Epithelial cell of prostate (primary cell): Measurements from ENCODE around the gene TNS3.

ENCODE experiments used
- DNase-seq: peaks from one replicate; pipeline ENCODE4 v3.0.0-alpha.2; 2011; ENCODE audit warnings: low read depth, low spot score
- H3K27ac ChIP-seq: fragments of 450-650 bp; 2 replicates; pipeline ENCODE4 v1.5.1; 2017; ENCODE audit warnings: mild to moderate bottlenecking

The TNS3 gene

DNA sequence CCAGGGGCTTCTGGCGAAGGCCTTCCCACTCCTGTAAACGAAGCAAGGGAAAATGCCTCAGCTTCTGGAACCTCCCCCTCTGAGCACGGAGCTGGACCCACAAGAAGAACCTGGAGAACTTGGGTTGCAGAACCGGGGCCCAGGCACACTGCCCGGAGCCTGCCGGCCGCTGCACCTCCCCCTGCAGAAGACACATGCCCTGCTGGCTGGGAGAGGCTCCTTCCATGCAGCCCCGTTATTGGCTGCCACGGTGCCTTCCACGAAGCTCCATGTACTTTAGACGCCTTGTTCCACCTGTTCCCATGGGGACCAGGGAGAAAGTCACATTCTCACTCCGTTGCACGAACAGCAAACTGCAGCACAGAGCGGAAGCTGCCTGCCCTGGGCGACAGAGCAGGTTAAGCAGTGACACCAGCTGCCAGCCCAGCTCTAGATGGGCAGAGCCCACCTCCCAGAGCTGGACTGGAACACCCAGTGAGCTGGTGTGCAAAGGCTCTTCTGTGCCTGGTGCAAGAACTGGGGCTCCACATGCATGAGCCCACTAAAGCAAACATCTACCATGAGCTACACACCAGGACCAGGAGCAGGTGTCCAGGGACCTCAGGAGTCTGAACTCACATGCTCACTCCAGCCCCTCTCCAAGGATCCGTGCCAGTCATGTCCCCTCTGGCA is 70.1 kb downstream of the TNS3 start:
- DNase-seq = no peak
- no peak overlapping the region for H3K27ac ChIP-seq

DNA sequence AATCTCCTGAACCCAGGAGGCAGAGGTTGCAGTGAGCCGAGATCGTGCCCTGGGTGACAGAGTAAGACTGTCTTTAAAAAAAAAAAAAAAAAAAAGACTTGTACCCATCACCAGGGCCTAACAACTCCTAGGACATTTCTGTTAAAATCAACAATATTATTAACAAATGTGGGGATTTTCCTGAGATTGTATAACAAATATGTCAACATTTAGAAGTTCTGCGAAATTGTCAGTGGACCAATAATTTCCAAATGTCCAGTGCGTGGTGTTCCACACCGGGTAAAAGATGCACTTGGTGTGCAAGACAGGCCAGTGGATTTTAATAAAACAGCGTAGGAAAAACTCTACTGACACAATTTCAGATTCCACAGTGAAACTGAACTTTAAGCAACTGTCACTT is 71.1 kb downstream of the TNS3 start:
- H3K27ac ChIP-seq = no peak overlapping the region
- no peak for DNase-seq

DNA sequence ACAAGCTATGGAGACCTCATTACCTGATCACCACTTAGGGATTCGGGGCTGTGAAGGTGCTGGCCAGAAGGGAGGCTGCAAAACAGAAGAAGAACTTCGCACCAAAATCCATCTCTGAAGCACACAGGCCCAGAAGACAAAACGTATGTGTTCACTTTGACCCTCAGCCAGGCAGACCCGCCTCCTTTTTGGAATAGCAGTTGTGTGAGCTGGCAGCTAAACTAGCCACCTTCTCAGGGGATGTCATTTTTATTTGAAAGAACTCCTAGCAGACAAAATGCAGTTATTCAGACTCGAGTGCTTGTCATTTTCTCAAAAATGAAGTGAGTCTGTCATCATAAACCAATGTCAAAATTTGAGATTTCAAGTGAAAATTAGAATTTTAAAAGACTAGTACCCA is 71.7 kb downstream of the TNS3 start:
- no peak overlapping the region for H3K27ac ChIP-seq
- no peak for DNase-seq

DNA sequence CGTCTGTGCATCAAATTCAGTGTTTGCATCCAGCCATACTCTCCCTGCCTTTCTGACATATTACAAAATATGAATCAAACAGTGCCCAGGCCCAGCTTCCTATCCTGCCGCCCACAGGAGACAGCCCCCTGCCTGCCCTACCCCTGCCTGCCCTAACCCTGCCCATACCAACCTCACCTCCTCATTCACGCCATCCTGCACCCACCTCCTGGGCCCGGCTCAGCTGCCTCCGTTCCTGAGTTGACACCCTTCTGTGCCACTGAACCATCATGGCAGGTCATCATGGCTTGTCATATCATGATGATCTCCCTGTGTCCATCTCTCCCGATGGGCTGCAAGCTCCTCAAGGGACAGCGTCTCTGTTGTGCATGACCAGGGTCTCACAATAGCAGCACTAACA is 72.3 kb downstream of the TNS3 start:
- no peak overlapping the region for H3K27ac ChIP-seq
- DNase-seq = no peak

DNA sequence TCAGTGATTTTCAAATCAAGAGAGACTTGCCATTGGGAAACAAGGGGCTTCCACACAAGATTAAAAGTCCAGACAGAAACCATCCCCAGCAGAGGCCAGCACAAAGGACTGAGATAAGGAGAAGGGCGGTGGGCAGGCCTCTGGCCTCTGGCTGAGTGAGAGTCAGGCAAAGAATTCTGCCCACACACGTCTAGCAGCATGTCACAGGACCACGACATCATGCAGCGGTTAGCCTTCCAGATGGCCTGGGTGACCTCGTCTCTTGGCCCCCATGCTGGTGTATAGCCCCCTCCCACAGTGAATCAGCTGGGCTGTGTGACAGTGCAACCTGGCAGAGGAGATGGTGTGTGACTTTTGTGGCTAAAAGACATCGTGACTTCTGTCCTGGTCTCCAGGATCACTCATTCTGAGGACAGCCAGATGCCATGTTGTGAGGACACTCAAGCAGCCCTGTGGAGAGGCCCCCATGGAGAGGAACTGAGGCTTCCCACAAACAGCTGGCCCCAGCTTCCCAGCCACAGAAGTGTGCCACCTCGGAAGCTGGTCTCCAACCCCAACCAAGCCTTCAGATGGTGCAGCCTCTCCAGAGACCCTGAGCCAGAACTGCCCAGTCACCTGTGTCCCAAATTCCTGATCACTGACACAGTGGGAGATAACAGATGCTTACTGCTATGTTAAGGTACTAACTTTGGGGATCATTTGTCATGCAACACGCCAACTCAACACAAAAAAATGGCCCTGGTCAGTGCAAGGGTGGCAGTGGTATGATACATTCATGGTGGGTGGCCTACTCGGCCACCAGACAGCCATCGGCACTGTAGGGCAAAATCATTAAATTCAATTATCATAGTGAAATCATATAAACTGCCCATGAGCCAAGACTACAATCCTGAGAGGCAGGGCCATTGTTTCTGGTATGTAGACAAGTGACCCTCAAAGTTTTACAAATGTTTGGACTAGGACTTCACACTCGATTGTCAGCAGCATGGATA is 73.2 kb downstream of the TNS3 start:
- H3K27ac ChIP-seq = no peak overlapping the region
- DNase-seq = no peak

DNA sequence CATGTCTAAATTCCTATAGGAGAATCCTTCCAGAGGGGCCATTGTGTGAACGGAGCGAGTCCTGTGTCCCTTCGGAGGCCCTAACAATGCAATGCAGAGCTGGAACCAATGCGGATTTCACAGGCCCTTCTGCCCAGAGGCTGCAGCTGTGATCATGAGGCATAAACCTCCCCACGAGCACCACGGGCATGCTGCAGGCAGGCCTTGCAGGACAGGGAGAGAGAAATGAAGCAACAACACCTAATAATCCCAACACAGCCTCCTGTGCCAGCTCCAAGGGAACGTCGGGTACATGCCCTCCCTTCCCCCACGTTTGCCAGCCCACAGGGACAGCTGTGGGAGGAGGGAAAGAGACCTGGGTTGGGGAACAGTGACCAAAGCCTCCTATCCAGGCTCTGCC is 74.4 kb downstream of the TNS3 start:
- DNase-seq = no peak
- no peak overlapping the region for H3K27ac ChIP-seq

DNA sequence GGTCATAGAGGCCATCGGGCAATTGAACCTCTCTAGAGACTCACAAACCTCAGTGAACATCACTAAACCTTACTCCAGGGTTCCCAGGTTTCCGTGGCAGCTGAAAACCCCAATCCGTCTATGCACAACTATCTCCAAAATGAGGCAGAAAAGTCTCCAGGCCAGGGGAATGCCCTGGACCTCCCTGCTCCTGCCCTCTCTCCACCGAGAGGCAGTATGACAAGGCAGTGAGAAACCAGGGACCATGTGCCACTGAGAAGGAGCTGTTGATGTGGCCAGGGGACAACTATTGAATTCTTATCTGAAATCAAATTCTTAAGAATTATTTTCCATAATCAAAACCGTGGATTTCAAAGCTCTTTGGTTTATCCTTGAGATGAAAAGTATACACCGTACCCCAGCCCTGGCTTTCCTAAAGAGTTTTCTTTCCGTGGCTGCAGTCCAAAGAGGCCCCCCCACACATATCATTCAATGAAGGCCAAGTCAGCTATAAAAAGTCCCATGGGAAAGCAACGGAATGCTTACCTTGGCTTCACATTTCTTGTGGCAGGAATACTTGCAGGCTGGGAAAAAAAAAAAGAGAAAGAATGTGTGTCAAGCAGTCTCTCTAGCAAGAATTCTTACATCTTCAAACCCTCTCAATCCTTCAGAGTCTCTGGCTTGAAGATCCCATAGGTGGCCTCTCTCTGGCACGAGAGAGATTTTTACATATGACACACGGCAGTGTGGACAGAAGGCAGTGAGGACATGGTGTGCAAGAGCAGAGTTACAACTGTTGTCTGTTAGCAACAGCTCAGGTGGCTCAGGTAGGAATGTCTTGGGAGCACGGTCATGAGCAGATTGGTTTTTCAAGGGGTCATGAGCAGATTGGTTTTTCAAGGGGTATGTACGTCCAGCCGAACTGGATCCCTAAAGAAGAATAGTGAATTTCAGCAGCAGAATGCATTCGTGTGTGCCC is 75.2 kb downstream of the TNS3 start:
- DNase-seq = no peak
- H3K27ac ChIP-seq = no peak overlapping the region

DNA sequence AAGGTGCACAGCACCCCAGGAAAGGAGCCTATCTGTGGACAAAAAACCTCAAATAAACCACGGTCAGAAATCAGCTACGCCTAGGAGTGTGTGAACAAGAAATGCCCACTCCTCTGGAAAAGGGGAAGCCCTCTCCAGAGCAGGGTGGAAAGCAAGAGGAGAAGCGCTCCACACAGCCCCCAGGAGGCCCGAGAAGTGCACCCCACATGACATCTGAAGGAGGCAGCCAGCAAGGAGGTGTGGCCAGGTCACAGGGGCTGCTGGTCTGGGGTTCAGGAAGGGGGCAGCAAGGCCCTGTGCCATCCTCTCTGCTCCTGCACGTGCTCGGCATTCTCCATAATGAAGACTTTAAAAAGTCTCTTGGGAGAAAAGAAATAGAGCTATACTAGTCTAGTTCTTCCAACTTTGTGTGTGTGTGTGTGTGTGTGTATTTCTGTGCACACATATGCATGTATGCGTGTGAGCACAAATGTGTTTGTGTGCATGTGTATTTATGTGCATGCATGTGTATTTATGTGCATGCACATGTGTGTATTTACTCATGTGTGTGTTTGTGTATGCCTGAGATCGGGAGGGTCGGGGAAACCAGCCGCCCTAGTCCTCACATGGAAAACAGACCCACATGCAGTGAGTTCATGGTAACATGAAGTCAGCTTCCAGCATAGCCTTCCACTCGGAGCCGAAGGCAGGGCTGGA is 76.5 kb downstream of the TNS3 start:
- no peak overlapping the region for H3K27ac ChIP-seq
- no peak for DNase-seq

DNA sequence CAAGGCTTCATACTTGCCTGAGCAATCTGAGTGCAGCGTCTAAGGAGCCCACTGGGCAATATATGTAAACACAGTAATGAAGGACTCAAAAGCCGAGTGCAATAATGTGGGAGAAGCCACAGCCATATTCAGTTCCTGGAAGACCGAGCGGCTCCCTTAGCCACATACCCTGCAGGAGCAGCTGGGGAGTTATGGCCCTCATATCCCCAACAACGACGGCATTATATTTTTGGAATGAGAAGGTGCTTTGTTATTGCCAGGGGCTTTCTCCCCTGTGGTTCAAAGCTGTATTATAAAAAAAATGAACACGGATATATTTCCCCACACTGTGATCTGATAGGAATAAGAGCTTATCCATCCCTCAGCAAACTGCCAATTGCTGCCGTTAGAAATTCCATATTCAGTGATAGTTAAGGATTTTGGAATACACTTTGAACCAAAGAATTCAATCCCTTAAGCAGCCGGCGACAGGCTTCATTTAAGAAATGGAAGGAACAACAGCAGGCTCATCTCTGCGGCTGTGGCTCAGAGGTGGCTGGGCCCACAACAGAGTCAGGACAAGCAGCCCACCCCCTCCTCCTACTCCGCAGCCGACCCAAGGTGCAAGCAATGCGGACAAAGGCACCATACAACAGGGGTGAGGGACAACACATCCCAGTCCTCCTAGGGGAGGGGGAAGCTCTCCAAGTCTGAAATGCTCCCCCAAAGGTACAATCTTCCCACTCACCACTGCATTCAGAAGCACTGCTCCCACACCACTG is 77.2 kb downstream of the TNS3 start:
- no peak overlapping the region for H3K27ac ChIP-seq
- no peak for DNase-seq

DNA sequence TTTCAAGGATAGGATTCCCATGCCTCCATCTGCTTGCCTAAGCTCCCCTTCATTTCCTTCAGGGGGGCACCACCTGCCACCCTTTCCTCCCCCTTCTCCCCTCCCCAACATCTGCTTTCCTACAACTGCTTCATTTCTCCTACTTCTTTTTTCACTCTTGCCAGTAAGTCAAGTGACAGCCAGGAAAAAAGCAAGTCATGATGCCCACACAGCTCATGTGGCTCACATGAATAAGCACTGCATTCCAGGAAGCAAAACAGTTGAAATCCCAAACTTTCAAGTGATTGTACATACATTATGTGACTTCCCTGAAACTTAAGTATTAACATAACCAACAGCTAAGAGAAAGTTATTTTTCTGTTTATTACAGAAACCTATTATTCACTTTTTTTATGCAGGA is 78.6 kb downstream of the TNS3 start:
- no peak for DNase-seq
- H3K27ac ChIP-seq = no peak overlapping the region

DNA sequence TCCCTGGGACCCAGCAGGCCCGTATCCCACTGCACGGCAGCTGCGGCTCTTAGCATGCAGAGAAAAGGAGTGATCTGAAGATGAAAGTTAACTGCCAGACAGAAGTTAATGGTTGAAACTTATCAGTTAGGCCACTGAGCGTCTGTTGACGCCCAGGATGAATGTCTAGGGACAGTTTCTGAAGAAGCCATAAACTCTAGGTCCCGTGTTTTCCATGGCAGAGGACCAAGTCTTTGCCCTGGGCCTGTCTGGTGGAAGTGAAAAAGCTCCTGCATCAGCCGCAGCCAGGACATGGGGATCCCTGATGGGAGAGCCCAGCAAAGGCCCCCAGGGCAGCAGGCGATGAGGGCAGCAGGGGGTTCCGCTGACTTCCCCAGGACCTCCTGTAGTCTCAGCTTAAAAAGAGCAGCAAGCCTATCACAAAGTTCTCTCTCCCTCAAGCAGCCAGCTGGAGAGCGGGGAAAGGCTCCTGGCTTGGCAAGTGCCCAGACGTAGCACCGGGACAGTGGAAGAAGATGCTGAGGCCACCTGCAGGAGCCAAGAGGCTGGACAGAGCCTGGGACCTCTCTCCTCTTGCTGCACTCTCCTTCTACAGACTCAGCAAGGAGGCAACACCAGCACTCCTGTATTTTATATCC is 79.6 kb downstream of the TNS3 start:
- DNase-seq = no peak
- no peak overlapping the region for H3K27ac ChIP-seq

DNA sequence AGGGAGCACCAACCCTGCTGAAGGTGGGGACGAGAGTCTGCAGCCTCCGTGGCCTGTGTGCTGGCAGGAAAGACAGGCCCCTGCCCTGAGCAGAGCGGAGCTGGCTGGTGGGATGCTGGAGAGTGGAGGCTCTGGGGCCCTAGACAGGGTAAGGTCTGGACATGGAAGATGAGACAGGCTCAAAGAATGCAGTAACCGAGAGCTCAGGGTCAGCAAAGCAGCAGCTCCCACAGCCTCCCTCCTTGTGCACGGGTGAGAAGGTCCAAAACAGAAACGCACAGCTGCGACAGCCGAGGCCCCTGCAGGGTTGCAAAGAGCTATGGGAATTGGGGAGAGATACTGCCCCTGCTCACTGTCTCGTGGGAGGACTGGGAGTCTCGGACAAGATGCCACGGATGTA is 80.5 kb downstream of the TNS3 start:
- H3K27ac ChIP-seq = no peak overlapping the region
- DNase-seq = no peak

DNA sequence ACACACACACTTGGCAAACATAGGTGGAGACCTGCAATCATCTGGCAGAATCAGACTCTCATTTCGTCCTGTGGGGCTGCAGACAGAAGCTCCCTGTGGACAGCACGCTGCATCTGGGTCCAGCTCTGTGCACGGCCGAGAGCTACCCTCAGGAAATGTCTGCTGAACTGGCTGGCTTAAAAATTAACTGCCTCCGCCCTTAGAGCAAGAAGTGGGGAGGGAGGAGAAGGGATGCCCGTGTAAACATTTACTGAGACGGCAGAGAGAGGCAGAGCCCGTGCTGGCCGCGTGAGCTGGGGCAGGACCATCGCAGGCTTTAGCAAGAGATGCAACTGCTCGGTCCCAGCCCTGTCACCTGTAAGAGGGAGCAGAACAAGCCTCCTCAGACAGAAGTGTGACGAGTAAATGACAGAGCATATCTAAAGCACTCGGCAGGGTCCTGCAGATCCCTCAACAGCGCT is 81.8 kb downstream of the TNS3 start:
- H3K27ac ChIP-seq = no peak overlapping the region
- DNase-seq = no peak

DNA sequence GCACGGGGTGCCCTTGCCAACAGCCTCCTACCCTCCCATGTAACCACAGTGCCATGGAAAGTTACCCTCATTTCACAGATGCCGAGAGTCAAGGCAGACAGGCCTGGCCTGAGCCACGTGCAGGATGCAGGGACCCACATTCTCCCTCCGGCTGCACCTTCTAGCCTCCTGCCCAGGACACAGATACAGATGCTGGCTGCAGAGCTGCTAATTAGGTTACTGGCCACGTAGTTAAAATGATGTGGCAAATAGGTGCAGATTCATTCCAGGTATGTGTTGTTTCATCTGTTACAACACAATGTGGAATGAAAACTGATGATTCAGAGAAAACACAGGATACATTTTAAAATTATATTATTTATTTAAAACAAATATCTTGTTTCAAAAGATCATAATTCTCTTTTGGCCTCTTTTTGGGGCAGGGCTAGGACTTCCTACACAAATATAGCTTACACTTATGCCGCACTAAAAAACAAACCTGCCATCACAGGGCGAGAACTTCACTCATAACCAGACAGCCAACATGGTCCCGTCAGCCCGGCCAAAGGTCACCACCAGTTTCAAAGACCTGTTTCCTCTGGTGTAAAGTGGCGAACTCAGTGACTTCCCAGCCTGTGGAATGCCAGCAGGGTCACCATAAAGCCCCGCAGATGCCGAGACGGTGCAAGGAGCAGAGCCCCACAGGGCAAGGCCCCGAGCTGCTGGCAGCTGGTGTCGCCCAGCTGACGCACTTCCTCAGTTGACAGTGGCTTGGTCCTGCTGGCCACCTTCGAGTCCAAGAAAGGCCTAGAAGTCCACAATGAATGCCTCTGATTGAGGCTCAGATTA is 83.5 kb downstream of the TNS3 start:
- DNase-seq = no peak
- H3K27ac ChIP-seq = no peak overlapping the region

DNA sequence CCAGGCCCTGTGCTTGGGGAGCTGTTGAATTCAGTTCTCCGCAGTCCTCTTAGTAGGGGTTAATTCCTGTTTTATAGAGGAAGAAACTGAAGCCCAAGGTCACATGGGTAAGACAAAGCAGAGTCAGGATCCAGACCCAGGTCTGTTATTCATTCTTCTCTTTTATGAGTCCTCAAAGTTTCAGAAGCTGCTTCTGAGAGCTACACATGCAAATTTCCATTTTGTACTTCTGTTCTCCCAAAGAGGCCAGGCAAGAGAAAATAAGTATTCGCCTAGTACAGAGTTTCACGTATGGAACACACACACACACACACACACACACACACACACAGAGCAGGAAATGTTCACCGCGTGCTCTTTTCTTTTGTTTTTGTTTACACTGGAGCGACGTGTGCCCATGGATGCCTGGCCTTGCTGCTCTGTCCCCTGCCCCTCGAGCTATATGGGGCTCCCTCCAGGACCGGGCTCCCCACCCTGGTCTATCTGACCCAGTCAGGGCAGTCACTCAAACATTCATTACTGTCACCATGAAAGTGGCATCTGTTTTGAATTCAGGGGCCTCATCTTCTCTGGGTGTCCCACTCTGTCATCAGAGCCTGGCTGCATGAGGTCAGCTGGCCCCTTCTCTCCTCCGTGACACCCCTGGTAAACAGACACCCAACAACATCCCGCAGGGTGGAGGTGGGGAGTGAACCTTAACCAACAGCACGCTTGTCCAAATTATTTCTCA is 84.4 kb downstream of the TNS3 start:
- no peak overlapping the region for H3K27ac ChIP-seq

DNA sequence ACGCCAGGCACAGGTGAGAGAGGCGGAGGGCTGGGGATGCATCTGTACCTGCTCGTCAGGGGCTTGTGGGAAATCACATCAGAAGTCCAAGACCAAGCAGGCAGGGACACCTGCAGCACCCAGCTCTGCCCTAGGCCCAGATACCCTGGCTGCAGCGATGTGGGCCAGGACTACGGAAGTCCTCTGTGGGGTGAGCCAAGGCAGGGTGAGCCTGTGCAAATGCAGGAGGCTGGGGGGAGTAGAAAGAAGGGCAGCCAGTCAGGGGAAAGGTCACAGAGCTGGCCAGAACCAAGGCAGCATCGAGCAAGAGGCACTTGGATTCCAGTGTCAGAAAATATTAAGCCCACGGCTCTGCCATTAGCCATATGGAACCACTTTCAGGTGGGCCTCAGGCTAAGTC is 85.2 kb downstream of the TNS3 start:
- no peak for DNase-seq

More for the DNA sequence above, 84.4 kb downstream of the TNS3 start:
- no peak for DNase-seq

DNA sequence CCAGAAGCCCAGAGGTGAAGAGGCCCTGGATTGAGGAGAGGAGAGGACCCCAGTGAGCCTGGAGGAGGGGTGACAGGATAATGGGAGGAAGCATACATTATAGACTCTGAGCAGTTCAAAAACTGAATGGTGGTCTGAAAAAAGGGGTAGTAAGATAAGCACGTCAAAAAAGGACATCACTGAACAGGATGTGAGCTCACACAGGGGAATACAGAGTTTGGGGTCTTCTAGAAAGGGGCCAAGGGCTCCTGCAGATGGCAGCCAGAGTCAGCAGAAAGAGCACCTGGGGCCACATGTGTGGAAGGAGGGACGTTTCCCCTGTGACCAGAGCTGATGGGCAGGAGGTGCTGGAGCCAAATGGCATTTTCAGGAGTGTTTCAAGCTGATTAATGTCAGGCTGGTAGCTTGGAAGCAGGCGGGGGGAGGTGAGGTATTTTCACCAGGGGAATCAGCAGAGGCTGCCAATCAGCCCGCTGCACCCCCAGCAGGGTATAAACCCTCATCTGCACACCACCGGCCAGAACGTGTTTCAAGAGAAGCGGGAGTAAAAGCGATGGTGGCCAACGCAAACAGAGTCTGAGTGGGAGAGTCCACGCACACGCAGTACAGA is 85.8 kb downstream of the TNS3 start:
- no peak for DNase-seq

More for the DNA sequence above, 85.2 kb downstream of the TNS3 start:
- no peak overlapping the region for H3K27ac ChIP-seq

More for the DNA sequence above, 85.8 kb downstream of the TNS3 start:
- H3K27ac ChIP-seq = no peak overlapping the region
